ENCODE results near the gene ATP2B2. TPM values are rescaled to one million over a fixed set of nuclear protein-coding genes. Genes with fewer than 3 reads are reported as not detected.

ATP2B2 gene
- total RNA-seq, 2 experiments from 2014 or later = 0.06 TPM; not detected in 1

- H3K27ac ChIP-seq (ENCODE audit: low read depth, low read length, poor library complexity, severe bottlenecking) = no peak overlapping the region
- no peak overlapping the region for H2AFZ ChIP-seq (ENCODE audit: low read length)
- H4K20me1 ChIP-seq (ENCODE audit: insufficient read depth, low read length) = no peaks in the 10 kb centered on the region
- no peak overlapping the region for H3K4me3 ChIP-seq (ENCODE audit: low read depth, low read length, poor library complexity, severe bottlenecking)
- no TSS peak for BruUV-seq (replicated peaks)
- intact Hi-C loops (cut with micrococcal nuclease; ENCODE audit: unreplicated experiment) = no loop called here
- no peak for DNase-seq (ENCODE audit: low spot score)
- TF ChIP-seq EZH2phosphoT487 (IDR thresholded peaks at IDR 0.05; ENCODE audit: borderline replicate concordance, low read depth, low read length) = no peak
- no peak for TF ChIP-seq CTCF (conservative IDR thresholded peaks at IDR 0.05; ENCODE audit: low read length)
- peaks cover 76% of the 10 kb centered on the region for H3K4me1 ChIP-seq (ENCODE audit: insufficient read depth, low read length, poor library complexity, severe bottlenecking)
- CTCF ChIA-PET (ENCODE audit: unreplicated experiment) = no interaction called here
- H3K79me2 ChIP-seq (ENCODE audit: insufficient read depth, low read depth, low read length) = no peaks in the 10 kb centered on the region
- H3K4me2 ChIP-seq (ENCODE audit: low read length) = peak overlapping the region; percentile 45
- POLR2A ChIA-PET = interaction anchor here (3.5 kb wide), 1 partner anchor 9 kb away, joined by 14 read pairs; no protein-coding TSS in a partner anchor
- H3K9me2 ChIP-seq (ENCODE audit: insufficient read depth, low read length) = no peaks in the 10 kb centered on the region
- H3K9me3 ChIP-seq (ENCODE audit: low read length) = no peaks in the 10 kb centered on the region
- H3K36me3 ChIP-seq (ENCODE audit: insufficient read depth, low read length) = no peaks in the 10 kb centered on the region
These were observed 124.5 kb downstream of the ATP2B2 start for GRCh38 chr3:10380906-10381305.

DNA sequence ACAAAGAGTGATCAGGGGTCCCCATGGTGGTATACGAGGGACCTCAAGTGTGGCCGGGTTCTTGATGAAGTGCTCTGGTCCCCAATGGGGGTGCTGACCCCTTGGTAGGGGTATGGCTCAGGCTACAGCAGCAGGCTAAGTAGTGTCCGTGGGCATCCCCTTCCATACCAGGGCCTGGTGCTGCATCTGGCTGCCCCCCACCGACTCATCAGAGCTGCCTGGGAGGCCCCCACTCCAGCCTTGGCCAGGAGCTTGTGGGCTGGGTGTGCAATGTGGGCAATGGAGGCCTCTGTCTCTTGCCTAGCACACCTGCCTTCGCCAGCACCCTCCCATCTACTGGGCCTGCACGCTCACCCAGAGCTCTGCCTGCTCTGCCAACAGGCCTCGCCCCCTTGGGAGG, 125.4 kb downstream of the ATP2B2 start:
- CTCF ChIA-PET (ENCODE audit: unreplicated experiment) = no interaction called here

More for the DNA sequence above, 125.4 kb downstream of the ATP2B2 start:
- BruUV-seq (replicated peaks) = no TSS peak
- no peaks in the 10 kb centered on the region for H3K79me2 ChIP-seq (ENCODE audit: insufficient read depth, low read depth, low read length)
- no peak overlapping the region for H3K4me3 ChIP-seq (ENCODE audit: low read depth, low read length, poor library complexity, severe bottlenecking)
- POLR2A ChIA-PET = interaction anchor here (0.8 to 3.5 kb wide), 2 partner anchors 10 to 224 kb away, joined by 3 to 14 read pairs; no protein-coding TSS in a partner anchor
- H2AFZ ChIP-seq (ENCODE audit: low read length) = no peak overlapping the region
- H3K4me1 ChIP-seq (ENCODE audit: insufficient read depth, low read length, poor library complexity, severe bottlenecking) = peaks cover 80% of the 10 kb centered on the region
- H3K27ac ChIP-seq (ENCODE audit: low read depth, low read length, poor library complexity, severe bottlenecking) = no peak overlapping the region
- intact Hi-C loops (cut with micrococcal nuclease; ENCODE audit: unreplicated experiment) = no loop called here
- no peaks in the 10 kb centered on the region for H4K20me1 ChIP-seq (ENCODE audit: insufficient read depth, low read length)
- TF ChIP-seq EZH2phosphoT487 (IDR thresholded peaks at IDR 0.05; ENCODE audit: borderline replicate concordance, low read depth, low read length) (no peak), CTCF (conservative IDR thresholded peaks at IDR 0.05; ENCODE audit: low read length) (no peak)
- H3K4me2 ChIP-seq (ENCODE audit: low read length) = no peak overlapping the region
- no peaks in the 10 kb centered on the region for H3K9me2 ChIP-seq (ENCODE audit: insufficient read depth, low read length)
- DNase-seq (ENCODE audit: low spot score) = no peak
- H3K9me3 ChIP-seq (ENCODE audit: low read length) = no peaks in the 10 kb centered on the region
- H3K36me3 ChIP-seq (ENCODE audit: insufficient read depth, low read length) = no peaks in the 10 kb centered on the region
